GM19099 (cell line): ENCODE measurements around the gene TLCD4.

Experiments used
- POLR2A ChIP-seq: IDR thresholded peaks from 3 replicates; pipeline ENCODE4 v1.6.1; 2011; ENCODE audit warnings: low read depth; ENCODE audit not compliant: insufficient read length; ENCODE audit errors: extremely low read depth

Gene TLCD4

GRCh38 chr1:95088303-95088702 is 28.9 kb upstream of the TLCD4 start:
- no peak for TF ChIP-seq POLR2A

GRCh38 chr1:95089650-95090287 is 27.4 kb upstream of the TLCD4 start:
- TF ChIP-seq POLR2A = no peak

GRCh38 chr1:95093296-95093695 is 23.9 kb upstream of the TLCD4 start:
- TF ChIP-seq POLR2A = no peak

DNA sequence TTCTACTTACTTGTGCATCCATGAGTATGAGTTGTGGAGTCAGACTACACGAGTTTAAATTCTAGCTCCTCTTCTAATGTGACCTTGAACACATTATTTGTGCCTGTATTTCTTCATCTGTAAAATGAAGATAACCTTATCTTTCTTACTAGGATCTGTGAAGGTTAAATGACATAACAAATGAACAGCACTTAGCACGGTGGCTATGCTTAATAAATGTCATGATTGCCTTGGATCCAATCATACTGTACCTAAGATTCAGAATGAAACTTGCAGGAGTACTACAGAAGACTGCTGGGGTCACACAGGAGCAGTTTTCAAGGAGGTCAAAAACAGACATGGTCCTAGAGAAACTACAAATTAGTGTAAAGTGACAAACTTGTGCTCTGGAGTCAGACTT is 22.2 kb upstream of the TLCD4 start:
- TF ChIP-seq POLR2A = no peak

DNA sequence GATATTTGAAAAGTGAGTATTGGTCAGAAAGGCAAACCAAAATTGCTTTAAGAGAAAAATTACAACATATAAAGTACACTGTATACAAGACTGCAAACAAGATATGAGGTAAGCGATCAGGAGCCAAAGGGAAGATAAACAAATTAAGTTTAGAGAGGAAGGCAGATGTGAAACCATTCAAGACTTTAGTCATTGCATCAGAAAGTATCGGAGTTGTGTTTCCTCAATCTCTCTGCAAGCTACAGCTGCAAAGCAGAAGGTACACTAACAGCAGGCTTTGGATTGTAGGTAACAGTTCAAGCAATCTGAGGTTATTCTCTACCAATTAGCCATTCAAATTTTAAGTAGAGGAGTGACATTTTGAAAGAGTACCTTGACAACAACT is 21.3 kb upstream of the TLCD4 start:
- TF ChIP-seq POLR2A = no peak

- no peak for TF ChIP-seq POLR2A
Measured at GRCh38 chr1:95096218-95096841, 20.8 kb upstream of the TLCD4 start.

GRCh38 chr1:95097426-95097825 is 19.7 kb upstream of the TLCD4 start:
- TF ChIP-seq POLR2A = no peak

DNA sequence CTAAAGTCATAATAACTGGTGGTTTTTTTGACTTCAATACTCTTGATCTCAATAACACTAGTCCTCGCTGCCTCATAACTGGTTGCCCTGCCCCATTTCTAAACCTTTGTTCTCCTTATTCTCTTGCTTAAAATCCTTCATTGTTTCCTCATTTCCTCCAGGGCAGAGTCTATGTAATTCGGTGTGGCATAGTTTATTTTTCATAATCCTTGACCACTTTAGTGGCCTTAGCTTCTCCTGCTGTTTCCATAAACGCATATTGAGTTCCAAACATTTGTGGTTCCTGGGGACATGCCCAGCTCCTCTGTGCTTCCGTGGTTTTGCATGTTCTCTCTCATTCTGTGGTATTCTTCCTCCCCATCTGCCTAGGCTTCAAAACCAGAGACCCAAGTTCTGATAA is 19.0 kb upstream of the TLCD4 start:
- no peak for TF ChIP-seq POLR2A

- no peak for TF ChIP-seq POLR2A
Measured at GRCh38 chr1:95108792-95109191, 8.4 kb upstream of the TLCD4 start.

GRCh38 chr1:95111014-95111413 is 6.1 kb upstream of the TLCD4 start:
- TF ChIP-seq POLR2A = no peak

- no peak for TF ChIP-seq POLR2A
Measured at GRCh38 chr1:95113684-95114083, 3.5 kb upstream of the TLCD4 start.

- TF ChIP-seq POLR2A = no peak
Measured at GRCh38 chr1:95115708-95116137, 1.4 kb upstream of the TLCD4 start.

GRCh38 chr1:95116580-95117206 is 462 bp upstream of the TLCD4 start:
- no peak for TF ChIP-seq POLR2A

GRCh38 chr1:95118067-95118499 is 928 bp downstream of the TLCD4 start:
- no peak for TF ChIP-seq POLR2A

GRCh38 chr1:95118710-95119109 is 1.6 kb downstream of the TLCD4 start:
- TF ChIP-seq POLR2A = no peak

GRCh38 chr1:95119273-95119672 is 2.1 kb downstream of the TLCD4 start:
- no peak for TF ChIP-seq POLR2A
